GM18502 (cell line): ENCODE data around the gene ATF6B.
"Not testable (repeated sequence)": the region's sequence is repeated elsewhere in the genome, so short reads cannot be mapped to it uniquely, and the experiment has no call there.

Experiments
- ATAC-seq: cut with Tn5 transposase; IDR thresholded peaks from one replicate; pipeline ENCODE4 v1.9.1; 2021; ENCODE audit warnings: mild to moderate bottlenecking; ENCODE audit not compliant: unreplicated experiment, poor library complexity

ATF6B gene

DNA sequence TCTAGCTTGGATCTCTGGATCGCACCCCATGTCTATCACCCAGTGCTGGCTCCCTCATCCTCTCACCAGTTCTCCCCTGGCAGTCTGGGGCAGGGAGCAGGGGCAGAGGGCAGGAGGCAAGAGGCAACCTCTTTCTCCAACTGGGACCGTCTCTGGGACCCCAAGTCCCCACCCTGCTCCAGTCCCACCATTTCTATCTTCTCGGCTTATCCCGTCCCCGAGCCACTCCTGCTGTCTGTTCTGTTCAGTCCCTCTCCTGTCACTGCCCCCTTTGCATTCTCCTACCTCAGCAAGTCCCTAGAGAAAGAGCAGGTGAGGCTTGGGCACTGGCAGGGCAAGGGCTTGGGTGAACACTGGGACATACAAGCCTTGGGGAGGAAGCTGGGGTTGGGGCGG lies 18.3 kb downstream of the ATF6B start:
- no peak for ATAC-seq

- no peak for ATAC-seq
These were observed 18.8 kb downstream of the ATF6B start, which contains the start of gene TNXB for GRCh38 chr6:32109114-32109764. Gene TNXB, minus strand, starts transcription at chr6:32109338. Its CDS starts 11,140 bp downstream, at chr6:32098198.

GRCh38 chr6:32108727-32109113 lies 19.3 kb downstream of the ATF6B start:
- no peak for ATAC-seq

DNA sequence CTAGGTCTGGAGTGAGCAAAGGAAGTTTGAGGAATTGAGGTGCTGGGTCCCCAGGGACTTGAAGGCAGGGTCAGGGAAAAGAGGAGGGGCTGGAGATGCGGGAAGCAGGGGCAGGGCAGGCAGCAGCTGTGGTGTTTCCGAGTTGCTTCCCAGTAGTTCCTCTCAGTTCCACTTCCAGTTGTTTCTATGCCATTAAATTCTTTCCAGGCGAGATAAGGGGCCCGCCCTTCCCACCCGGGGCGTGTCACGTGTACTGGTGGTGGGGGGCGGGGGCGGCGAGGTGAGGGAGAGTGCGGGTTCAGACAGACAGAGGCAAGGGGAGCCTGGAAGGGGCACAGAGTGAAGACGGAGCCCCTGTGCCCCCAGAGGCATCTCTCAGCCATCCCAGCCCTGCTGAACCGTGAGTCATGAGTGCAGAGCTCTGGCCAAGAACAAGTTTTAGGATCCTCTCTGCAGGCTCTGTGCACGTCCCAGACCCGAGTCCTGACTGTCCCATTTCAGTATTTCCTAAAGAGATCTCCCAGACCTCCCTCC lies 19.9 kb downstream of the ATF6B start:
- ATAC-seq, result no peak

DNA sequence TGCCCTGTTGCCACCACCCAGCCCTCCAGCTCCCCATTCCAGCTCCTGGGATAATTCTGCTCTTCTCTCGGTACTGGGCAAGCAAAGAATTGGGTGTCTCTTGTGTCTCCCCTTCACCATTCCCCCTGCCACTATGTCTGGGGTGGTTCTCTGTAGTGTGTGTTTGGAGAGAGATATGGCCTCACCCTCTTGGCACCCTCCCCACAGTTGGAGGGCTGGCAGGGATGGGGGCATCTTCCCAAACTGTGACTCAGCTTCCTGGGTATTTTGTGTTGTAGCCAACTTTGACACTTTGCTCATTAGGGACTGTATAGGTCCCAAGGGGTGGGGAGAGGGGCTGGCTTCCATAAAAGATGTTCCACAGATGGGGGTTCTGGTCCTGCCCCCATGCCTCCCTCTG lies 20.6 kb downstream of the ATF6B start:
- ATAC-seq, result no peak

DNA sequence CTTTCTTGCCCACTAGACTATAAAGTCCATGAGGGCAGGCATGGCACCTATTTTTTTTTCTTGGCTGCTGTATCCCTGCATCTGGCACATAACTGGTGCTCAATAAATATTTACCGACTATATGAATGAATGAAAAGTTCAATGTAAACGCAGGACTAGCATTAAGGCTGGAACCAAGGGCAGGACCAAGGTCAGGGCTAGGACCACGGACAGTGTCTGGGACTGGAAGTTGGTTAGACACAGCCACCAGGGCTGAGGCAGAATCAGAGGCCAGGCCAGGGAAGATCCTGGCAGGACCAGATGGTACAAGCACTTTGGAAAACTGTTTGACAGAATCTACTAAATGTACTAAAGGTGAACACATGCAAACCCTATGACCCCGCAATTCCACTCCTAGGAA lies 22.6 kb downstream of the ATF6B start:
- ATAC-seq, result no peak

- no peak for ATAC-seq
These were observed 25.8 kb downstream of the ATF6B start for GRCh38 chr6:32102255-32102654.

- not testable (repeated sequence) for ATAC-seq
These were observed 27.8 kb downstream of the ATF6B start for GRCh38 chr6:32100251-32100650.

GRCh38 chr6:32097364-32097763 lies 30.7 kb downstream of the ATF6B start:
- ATAC-seq, result no peak

- no peak for ATAC-seq
These were observed 31.4 kb downstream of the ATF6B start for GRCh38 chr6:32096394-32097258.

- no peak for ATAC-seq
These were observed 32.0 kb downstream of the ATF6B start for GRCh38 chr6:32096087-32096393.

GRCh38 chr6:32095338-32096086 lies 32.5 kb downstream of the ATF6B start:
- no peak for ATAC-seq

- ATAC-seq, result no peak
These were observed 35.1 kb downstream of the ATF6B start for GRCh38 chr6:32092760-32093497.

DNA sequence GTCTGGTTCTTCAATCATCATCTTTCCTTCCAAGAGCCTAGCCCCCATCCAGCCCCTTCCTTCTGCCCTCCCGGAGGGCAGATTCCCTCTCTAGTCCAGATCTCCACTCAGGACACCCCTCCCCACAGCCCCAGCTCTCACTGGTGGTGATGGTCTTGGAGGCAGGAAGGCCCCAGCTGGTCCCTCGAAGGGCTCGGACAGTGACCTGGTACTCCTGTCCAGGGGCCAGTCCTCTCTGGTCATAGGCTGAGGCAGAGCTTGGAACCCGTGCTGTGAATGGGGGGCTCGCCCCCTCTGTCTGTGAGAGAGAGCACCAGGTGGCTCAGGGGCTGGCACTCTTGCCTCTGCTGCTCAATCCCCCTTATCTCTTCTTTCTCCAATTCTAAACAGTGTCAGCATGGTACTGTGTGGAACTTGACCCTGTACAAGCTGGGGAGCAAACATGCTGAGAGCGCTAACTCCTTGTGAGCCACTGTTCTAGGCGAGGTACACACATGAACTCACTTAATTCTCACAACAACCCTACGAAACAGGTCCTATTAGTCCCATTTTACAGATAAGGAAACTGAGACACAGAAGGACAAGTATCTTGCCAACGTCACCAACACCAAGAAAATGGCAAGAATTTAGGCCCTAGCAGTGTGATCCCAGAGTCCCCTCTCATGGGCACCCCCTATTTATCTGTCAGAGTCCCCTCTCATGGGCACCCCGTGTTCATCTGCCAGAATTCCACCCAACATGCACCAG lies 38.8 kb downstream of the ATF6B start:
- no peak for ATAC-seq

GRCh38 chr6:32088487-32089049 lies 39.5 kb downstream of the ATF6B start:
- ATAC-seq, result no peak

- ATAC-seq, result no peak
These were observed 40.2 kb downstream of the ATF6B start for GRCh38 chr6:32087574-32088486.

GRCh38 chr6:32086661-32087573 lies 41.1 kb downstream of the ATF6B start:
- no peak for ATAC-seq
